ENCODE results near the gene TNNC1.

GRCh38 chr3:52404391-52404790, 49.5 kb downstream of the TNNC1 start:
- TF ChIP-seq POLR2AphosphoS2 (IDR thresholded peaks at IDR 0.05; ENCODE audit: low read depth, low read length) (no peak), ZNF207 (IDR thresholded peaks at IDR 0.05; ENCODE audit: borderline replicate concordance) (no peak), KDM1A (IDR thresholded peaks at IDR 0.05; ENCODE audit: borderline replicate concordance) (no peak), FOXM1 (IDR thresholded peaks at IDR 0.05; ENCODE audit: low read depth, low read length) (no peak), POLR2A (IDR thresholded peaks at IDR 0.05; ENCODE audit: low read depth, low read length) (no peak; the same call in 1 of the 2 replicates), GATAD2B (conservative IDR thresholded peaks at IDR 0.05; ENCODE audit: low read depth) (no peak), CREB1 (IDR thresholded peaks at IDR 0.05; ENCODE audit: low read depth) (no peak), ATF3 (IDR thresholded peaks at IDR 0.05; ENCODE audit: borderline replicate concordance, extremely low read depth, low read depth, low read length) (no peak), CTCF (IDR thresholded peaks at IDR 0.05 in 2 of 3, conservative IDR thresholded peaks at IDR 0.05 in 1 of 3; ENCODE audit: control insufficient read depth in 2 of 3, extremely low read depth in 1 of 3, insufficient read depth in 1 of 3, low read depth in 3 of 3, low read length in 3 of 3) (no peak), TBL1XR1 (IDR thresholded peaks at IDR 0.05; ENCODE audit: low read depth, low read length) (no peak)
